Stomach (tissue), 4 donors: Measurements from ENCODE around the gene SOCS3.

Experiments
- CTCF ChIP-seq, 7 experiments: fragments of 450-650 bp in 4 of 7; fragments of 200-600 bp in 3 of 7; sonication (generic) in 3 of 7; IDR thresholded peaks; one replicate each; pipeline ENCODE4 v1.5.1; 2016 to 2019; ENCODE audit warnings: antibody characterized with exemption in 7 of 7, control low read depth in 2 of 7, mild to moderate bottlenecking in 1 of 7
- EP300 ChIP-seq: sonication (generic); formaldehyde crosslinking; IDR thresholded peaks from one replicate; pipeline ENCODE4 v1.6.1; 2017; ENCODE audit warnings: antibody characterized with exemption

GRCh38 chr17:78393575-78393974 is 33.7 kb upstream of the SOCS3 start:
- TF ChIP-seq CTCF (IDR thresholded peaks at IDR 0.05) (no peak), EP300 (no peak)
